GM19043 (cell line): Measurements from ENCODE around the gene PLK4.

Experiments
- ATAC-seq: cut with Tn5 transposase; IDR thresholded peaks from one replicate; pipeline ENCODE4 v1.9.1; 2021; ENCODE audit warnings: low read depth; ENCODE audit not compliant: unreplicated experiment

PLK4 gene

GRCh38 chr4:127880763-127881562 lies at the start of gene PLK4:
PLK4 (plus strand) TSS chr4:127880893; CDS start chr4:127881135, 242 bp downstream.
- peak; percentile 94 for ATAC-seq

- ATAC-seq = peak; percentile 73
These were observed 48.1 kb upstream of the PLK4 start for GRCh38 chr4:127832585-127832984.

- no peak for ATAC-seq
These were observed 36.7 kb upstream of the PLK4 start for GRCh38 chr4:127843704-127844600.

DNA sequence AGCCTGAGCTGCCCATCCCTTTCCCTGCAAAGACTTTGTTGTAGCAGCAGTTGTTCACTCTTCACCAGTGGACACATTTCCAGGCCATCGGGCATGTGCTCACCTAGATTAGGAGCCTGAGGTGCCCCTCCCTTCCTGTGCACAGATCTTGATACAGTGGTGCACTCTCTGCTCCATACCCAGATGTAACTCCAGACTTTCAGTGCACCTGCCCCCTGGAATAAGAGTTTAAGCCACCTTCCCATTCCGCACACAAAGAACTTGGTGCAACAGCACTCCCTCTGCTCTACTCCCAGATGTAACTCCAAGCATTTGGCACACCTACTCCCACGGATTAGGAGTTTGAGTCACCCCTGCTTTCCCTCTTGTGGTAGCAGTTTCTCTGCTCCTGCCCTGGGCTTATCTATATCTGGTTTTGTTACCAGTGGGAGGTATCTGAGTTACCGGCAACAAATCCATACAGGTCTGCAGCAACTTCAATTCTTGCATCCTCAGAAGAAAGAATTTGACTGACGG lies 36.0 kb upstream of the PLK4 start:
- no peak for ATAC-seq

- no peak for ATAC-seq
These were observed 34.6 kb upstream of the PLK4 start for GRCh38 chr4:127846061-127846460.

- ATAC-seq = no peak
These were observed 33.9 kb upstream of the PLK4 start for GRCh38 chr4:127846765-127847164.

GRCh38 chr4:127849505-127850234 lies 31.0 kb upstream of the PLK4 start:
- no peak for ATAC-seq

GRCh38 chr4:127852661-127853060 lies 28.0 kb upstream of the PLK4 start:
- ATAC-seq = no peak

DNA sequence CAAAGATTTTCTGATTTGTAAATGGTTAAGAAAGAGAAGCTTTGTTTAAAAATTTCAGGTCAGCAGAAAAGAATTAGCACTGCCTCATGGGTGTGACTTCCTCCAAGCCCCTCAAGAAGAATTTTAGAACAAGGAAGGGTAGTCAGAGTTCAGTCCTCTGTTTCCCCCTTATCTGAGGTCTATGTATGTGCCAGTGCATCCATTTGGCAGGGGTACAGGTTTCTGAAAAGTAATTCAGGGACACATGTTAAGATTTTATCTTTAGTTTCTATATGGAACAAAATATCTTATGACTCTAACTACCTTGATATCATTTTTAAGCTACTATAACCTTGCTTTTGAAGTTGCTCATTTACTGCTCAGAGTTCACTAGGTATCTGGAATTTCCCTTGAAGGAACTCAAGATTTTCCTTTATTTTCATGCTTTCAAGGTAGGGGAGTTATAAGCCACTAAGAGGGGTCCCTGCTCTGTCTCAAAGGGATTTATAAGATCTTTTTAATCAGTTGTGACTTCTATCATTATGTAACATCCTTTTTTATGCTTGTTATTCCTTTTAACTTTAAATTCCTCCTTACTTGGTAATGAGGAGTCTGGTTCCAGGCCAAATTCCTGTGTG lies 24.4 kb upstream of the PLK4 start:
- ATAC-seq = no peak

- peak; percentile 78 for ATAC-seq
These were observed 23.8 kb upstream of the PLK4 start for GRCh38 chr4:127856813-127857447.

GRCh38 chr4:127857641-127858040 lies 23.1 kb upstream of the PLK4 start:
- no peak for ATAC-seq

DNA sequence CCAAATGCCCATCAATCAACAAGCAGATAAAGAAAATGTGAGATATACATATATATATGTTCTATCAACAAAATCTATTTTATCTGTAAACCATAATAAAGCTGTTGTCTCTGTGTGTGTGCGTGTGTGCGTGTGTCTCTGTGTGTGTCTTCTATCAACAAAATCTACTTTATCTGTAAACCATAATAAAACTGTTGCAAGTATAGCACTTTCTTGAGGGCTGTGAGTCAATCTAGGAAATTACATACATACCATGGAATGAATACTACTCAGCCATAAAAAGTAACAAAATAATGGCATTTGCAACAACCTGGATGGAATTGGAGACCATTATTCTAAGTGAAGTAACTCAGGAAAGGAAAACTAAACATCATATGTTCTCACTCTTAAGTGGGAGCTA lies 12.5 kb upstream of the PLK4 start:
- no peak for ATAC-seq

- ATAC-seq = no peak
These were observed 10.4 kb upstream of the PLK4 start for GRCh38 chr4:127870281-127870680.

GRCh38 chr4:127870688-127871087 lies 10.0 kb upstream of the PLK4 start:
- ATAC-seq = no peak

DNA sequence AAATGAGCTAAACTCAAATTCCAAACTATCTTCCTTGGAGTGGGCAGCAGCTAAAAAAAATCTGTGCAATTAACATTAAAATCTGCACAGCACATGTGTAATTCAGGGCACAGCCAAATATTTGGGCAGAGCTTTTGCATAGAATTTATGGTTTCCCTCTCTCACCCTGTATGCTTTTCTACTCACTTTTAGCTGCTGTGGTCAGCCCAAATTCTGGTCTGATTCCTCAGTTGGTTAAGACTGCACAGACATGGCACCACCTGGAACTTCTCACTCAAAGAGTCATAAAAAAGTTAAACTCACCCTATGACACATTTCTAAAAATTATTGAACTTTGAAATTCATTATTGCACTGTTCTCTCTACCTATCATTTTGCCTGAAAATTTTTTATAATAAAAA lies 4.9 kb upstream of the PLK4 start:
- no peak for ATAC-seq

GRCh38 chr4:127881563-127881864 lies 821 bp downstream of the PLK4 start:
- ATAC-seq = peak; percentile 33

DNA sequence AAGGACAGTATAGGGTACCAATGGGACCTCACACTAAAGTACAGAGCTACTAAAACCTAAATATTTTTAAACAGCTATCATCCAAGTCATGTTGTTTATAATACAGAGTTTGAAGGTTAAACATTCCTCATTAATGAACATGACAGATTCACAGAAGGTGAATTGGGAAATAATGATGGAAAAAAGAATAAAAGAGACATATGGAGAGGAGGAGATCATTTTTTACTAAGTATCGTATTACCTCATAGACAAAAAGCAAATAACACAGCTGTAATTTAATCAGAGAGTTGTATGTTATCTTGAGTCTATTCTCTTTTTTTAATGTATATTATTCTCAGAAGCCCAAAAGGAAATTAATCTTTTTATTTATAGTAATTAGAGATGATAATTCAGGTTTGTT lies 7.9 kb downstream of the PLK4 start:
- ATAC-seq = no peak

DNA sequence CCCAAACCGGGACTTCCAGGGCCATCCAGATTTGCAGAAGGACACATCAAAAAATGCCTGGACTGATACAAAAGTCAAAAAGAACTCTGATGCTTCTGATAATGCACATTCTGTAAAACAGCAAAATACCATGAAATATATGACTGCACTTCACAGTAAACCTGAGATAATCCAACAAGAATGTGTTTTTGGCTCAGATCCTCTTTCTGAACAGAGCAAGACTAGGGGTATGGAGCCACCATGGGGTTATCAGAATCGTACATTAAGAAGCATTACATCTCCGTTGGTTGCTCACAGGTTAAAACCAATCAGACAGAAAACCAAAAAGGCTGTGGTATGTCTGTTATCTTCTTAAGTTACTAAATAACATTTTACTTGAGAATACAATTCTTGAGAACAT lies 9.2 kb downstream of the PLK4 start:
- ATAC-seq = no peak

DNA sequence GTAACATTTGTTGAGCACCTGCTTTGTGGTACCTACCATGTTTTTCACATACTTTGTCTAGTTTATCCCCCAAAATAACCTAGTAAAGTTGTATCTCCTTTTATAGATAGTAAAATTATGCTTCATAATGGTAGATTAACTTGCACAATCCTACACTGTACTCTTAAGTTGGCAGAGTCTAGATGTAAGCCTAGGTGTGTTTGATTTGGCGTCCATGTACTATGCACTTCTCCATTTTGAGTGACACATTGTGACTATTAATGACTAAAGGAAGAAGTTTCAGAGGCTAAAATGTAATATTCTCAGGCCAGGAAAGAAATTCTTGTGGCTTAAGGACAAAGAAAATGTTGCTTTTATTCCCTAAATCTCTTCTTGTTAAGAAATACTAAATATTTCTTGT lies 15.4 kb downstream of the PLK4 start:
- no peak for ATAC-seq

DNA sequence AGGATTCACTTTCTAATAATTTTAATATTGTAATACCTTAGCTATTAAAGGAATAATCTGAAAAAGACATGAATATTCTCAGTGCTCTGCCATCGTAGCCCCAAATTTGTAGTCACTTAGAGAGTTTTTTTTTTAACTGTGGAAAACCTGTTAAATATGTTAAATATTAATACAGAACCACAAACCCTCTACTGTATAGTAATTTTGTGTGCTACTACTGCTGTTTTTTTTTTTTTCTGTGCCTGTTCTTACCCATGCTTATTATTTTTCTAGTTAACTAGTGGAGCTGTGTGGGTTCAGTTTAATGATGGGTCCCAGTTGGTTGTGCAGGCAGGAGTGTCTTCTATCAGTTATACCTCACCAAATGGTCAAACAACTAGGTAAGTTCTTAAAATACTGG lies 15.8 kb downstream of the PLK4 start:
- ATAC-seq = no peak
